ENCODE results near the gene ATXN7. TPM values are rescaled to one million over a fixed set of nuclear protein-coding genes. Genes with fewer than 3 reads are reported as not detected.
A peak's percentile ranks its signal among the peaks of the same experiment; 100 is the strongest.

The ATXN7 gene
- total RNA-seq, 1 donor from 2014 or later, result 19.8 TPM

DNA sequence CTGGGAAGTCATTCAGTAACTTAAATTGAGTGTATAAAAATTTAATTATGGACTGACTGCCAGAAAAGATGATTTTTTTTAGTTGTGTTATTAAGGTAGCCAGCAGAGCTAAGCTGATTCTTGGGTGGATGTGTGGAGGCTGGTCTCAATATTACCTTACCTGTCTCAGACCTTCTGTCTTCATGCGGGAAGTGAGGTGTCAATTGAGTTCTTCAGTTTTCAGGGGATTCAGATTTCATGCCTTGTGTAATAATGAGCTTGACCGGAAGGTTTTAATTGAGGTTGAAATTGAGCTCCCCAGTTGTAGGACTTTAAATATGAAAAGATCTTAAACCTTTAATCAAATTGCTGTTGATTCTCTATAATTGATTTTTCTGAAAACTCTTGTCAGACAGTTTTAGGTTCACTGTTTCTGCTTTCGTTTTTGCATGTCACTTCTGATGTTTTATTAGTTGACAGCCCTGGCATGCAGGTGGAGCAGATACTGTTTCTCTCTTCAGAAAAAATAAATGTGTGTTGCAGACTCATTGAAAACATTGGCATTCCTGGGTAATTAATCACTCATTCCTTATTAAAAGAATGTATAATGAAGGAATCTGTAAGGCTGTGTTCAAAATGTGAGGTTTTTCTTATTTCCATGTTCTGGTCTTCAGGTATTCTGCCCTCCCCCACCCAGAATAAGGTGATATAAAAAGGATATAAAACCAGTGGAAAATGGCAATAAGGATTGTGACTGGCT, 105.1 kb downstream of the ATXN7 start:
- H3K4me1 Mint-ChIP-seq (ENCODE audit: unreplicated experiment), result peaks cover 68% of the 10 kb centered on the region
- no peaks in the 10 kb centered on the region for H3K9me3 Mint-ChIP-seq
- peaks cover 9% of the 10 kb centered on the region for H3K36me3 Mint-ChIP-seq
- H3K4me3 Mint-ChIP-seq, result peak overlapping the region; percentile 65
- no peak for DNase-seq (ENCODE audit: extremely low spot score, unreplicated experiment)
- no peaks in the 10 kb centered on the region for H3K27me3 Mint-ChIP-seq
- TF ChIP-seq, protein P1, sequence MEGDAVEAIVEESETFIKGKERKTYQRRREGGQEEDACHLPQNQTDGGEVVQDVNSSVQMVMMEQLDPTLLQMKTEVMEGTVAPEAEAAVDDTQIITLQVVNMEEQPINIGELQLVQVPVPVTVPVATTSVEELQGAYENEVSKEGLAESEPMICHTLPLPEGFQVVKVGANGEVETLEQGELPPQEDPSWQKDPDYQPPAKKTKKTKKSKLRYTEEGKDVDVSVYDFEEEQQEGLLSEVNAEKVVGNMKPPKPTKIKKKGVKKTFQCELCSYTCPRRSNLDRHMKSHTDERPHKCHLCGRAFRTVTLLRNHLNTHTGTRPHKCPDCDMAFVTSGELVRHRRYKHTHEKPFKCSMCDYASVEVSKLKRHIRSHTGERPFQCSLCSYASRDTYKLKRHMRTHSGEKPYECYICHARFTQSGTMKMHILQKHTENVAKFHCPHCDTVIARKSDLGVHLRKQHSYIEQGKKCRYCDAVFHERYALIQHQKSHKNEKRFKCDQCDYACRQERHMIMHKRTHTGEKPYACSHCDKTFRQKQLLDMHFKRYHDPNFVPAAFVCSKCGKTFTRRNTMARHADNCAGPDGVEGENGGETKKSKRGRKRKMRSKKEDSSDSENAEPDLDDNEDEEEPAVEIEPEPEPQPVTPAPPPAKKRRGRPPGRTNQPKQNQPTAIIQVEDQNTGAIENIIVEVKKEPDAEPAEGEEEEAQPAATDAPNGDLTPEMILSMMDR (conservative IDR thresholded peaks at IDR 0.05), result no peak
- H3K27ac Mint-ChIP-seq, result peak overlapping the region; percentile 51

DNA sequence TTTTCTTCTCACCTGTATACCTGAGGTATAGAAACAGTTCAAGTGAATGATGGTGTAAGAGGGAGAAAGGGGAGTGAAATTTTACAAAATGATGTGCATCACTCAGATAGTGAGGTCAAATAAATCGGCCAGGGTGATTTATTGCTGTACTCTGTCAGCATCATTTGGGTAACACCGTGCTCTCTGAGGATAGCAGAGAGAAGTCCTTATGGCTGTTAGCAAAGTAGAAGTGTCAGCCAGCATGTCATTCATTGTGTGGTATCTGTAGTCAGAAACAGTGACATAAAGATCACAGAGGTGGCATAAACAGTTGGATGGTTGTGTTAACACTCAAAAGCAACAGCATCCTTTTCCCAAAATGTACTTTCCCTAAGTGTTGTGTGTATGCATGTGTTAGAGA, 106.2 kb downstream of the ATXN7 start:
- TF ChIP-seq, protein P1 (conservative IDR thresholded peaks at IDR 0.05), result no peak
- Mint-ChIP-seq H3K36me3 (peaks cover 9% of the 10 kb centered on the region), H3K4me3 (no peak overlapping the region), H3K27me3 (no peaks in the 10 kb centered on the region), H3K4me1 (ENCODE audit: unreplicated experiment) (peaks cover 60% of the 10 kb centered on the region), H3K9me3 (no peaks in the 10 kb centered on the region), H3K27ac (peak overlapping the region; percentile 35)
- DNase-seq (ENCODE audit: extremely low spot score, unreplicated experiment), result no peak

GRCh38 chr3:63970631-63971475, 107.2 kb downstream of the ATXN7 start:
- H3K4me3 Mint-ChIP-seq, result peak overlapping the region; percentile 75
- peaks cover 57% of the 10 kb centered on the region for H3K4me1 Mint-ChIP-seq (ENCODE audit: unreplicated experiment)
- no peaks in the 10 kb centered on the region for H3K27me3 Mint-ChIP-seq
- H3K36me3 Mint-ChIP-seq, result peaks cover 9% of the 10 kb centered on the region
- H3K27ac Mint-ChIP-seq, result peak overlapping the region; percentile 78
- H3K9me3 Mint-ChIP-seq, result no peaks in the 10 kb centered on the region
- DNase-seq (ENCODE audit: extremely low spot score, unreplicated experiment), result no peak
- TF ChIP-seq, protein P1 (conservative IDR thresholded peaks at IDR 0.05), result no peak

- H3K9me3 Mint-ChIP-seq, result no peaks in the 10 kb centered on the region
- H3K27me3 Mint-ChIP-seq, result no peaks in the 10 kb centered on the region
- H3K36me3 Mint-ChIP-seq, result peaks cover 9% of the 10 kb centered on the region
- H3K27ac Mint-ChIP-seq, result peak overlapping the region; percentile 51
- DNase-seq (ENCODE audit: extremely low spot score, unreplicated experiment), result no peak
- TF ChIP-seq, protein P1 (conservative IDR thresholded peaks at IDR 0.05), result no peak
- H3K4me1 Mint-ChIP-seq (ENCODE audit: unreplicated experiment), result peaks cover 64% of the 10 kb centered on the region
- peak overlapping the region; percentile 33 for H3K4me3 Mint-ChIP-seq
Observed at GRCh38 chr3:63972196-63972595, 108.5 kb downstream of the ATXN7 start.

GRCh38 chr3:63972987-63973386, 109.3 kb downstream of the ATXN7 start:
- Mint-ChIP-seq H3K27me3 (no peaks in the 10 kb centered on the region), H3K9me3 (no peaks in the 10 kb centered on the region), H3K4me3 (no peak overlapping the region), H3K4me1 (ENCODE audit: unreplicated experiment) (peaks cover 61% of the 10 kb centered on the region), H3K27ac (no peak overlapping the region), H3K36me3 (peaks cover 9% of the 10 kb centered on the region)
- TF ChIP-seq, protein P1 (conservative IDR thresholded peaks at IDR 0.05), result no peak
- DNase-seq (ENCODE audit: extremely low spot score, unreplicated experiment), result no peak
